ENCODE data around the gene NAV1.

NAV1 gene

GRCh38 chr1:201537891-201538611 is 876 bp upstream of the NAV1 start:
- no peak for DNase-seq (ENCODE audit: extremely low read depth, low read depth)
- no peak for TF ChIP-seq CTCF (IDR thresholded peaks at IDR 0.05; ENCODE audit: low read depth, low read length)

GRCh38 chr1:201539561-201540431 is 869 bp downstream of the NAV1 start:
- TF ChIP-seq CTCF (IDR thresholded peaks at IDR 0.05; ENCODE audit: low read depth, low read length), result no peak
- no peak for DNase-seq (ENCODE audit: extremely low read depth, low read depth)

GRCh38 chr1:201540846-201541735 is 2.2 kb downstream of the NAV1 start:
- no peak for DNase-seq (ENCODE audit: extremely low read depth, low read depth)
- TF ChIP-seq CTCF (IDR thresholded peaks at IDR 0.05; ENCODE audit: low read depth, low read length), result no peak

- no peak for DNase-seq (ENCODE audit: extremely low read depth, low read depth)
Observed at GRCh38 chr1:201542309-201543035, 3.5 kb downstream of the NAV1 start.

GRCh38 chr1:201543871-201544642 is 5.1 kb downstream of the NAV1 start:
- TF ChIP-seq CTCF (IDR thresholded peaks at IDR 0.05; ENCODE audit: low read depth, low read length), result no peak
- no peak for DNase-seq (ENCODE audit: extremely low read depth, low read depth)

More at GRCh38 chr1:201542309-201543035, 3.5 kb downstream of the NAV1 start:
- no peak for TF ChIP-seq CTCF (IDR thresholded peaks at IDR 0.05; ENCODE audit: low read depth, low read length)

GRCh38 chr1:201544710-201545109 is 5.8 kb downstream of the NAV1 start:
- TF ChIP-seq CTCF (IDR thresholded peaks at IDR 0.05; ENCODE audit: low read depth, low read length), result no peak
- DNase-seq (ENCODE audit: extremely low read depth, low read depth), result no peak
